ENCODE results near the gene TRNAU1AP. TPM values are rescaled to one million over a fixed set of nuclear protein-coding genes. Genes with fewer than 3 reads are reported as not detected.
"Not testable (repeated sequence)": the region's sequence is repeated elsewhere in the genome, so short reads cannot be mapped to it uniquely, and the experiment has no call there.

TRNAU1AP gene
- total RNA-seq, 1 donor from 2014 or later = 35.1 TPM

DNA sequence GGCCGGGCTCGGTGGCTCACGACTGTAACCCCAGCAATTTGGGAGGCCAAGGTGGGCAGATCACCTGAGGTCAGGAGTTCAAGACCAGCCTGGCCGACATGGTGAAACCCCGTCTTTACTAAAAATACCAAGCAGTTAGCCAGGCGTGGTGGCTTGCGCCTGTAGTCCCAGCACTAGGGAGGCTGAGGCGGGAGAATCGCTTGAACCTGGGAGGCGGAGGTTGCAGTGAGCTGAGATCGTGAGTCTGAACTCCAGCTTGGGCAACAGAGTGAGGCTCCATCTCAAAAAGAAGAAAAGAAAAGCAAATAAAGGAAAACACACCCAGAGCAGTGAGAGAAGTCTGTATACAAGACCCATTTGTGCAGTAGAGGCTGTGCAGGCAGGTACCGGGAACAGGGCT is 32.1 kb upstream of the TRNAU1AP start:
- FAIRE-seq; DNase-seq (ENCODE audit: low spot score in 2 of 2): not testable (repeated sequence)

DNA sequence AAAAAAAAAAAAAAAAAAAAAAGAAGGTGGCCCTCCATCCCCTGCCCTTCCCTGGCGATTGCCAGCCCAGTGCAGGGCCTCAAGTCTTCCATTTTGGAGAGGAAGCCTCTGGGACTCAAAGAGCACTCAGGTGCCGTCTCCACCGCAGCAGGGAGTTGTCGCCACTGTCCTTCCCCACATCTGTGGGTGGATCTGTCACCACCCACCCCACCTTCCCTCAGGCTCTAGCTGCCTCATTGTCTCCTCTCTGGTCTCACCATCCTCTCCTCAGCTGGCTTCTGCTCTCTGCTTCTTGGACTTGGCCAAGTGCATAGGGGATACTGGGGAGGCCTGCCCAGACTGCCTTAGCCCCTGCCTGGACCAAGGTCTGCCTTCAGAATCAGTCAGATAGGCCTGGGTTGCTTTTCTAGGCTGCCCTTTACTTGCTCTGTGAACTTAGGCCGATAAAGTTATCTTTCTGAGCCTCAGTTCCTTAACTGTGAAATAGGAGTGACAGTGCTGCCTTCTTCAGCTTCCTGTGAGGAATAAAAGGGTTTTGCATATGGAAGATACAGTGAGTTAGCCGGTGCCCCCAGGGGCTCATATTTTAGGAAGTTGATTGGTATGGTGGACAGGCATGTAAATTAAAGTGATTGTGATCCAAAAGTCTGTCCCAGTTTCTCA is 31.3 kb upstream of the TRNAU1AP start:
- no peak for DNase-seq (ENCODE audit: low spot score in 2 of 2)
- no peak for FAIRE-seq

DNA sequence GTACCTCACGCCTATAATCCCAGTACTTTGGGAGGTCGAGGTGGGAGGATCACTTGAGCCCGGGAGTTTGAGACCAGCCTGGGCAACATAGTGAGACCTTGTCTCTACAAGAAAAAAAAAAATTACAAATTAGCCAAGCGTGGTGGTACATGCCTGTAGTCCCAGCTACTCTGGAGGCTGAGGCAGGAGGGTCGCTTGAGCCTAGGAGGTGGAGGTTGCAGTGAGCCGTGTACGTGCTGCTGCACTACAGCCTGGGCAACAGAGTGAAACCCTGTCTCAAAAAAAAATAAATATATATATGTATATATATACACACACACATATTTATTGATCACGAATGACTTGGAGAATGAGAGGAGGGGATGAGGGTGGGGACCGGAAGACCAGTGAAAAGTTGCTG is 30.3 kb upstream of the TRNAU1AP start:
- FAIRE-seq; DNase-seq (ENCODE audit: low spot score in 2 of 2): not testable (repeated sequence)

DNA sequence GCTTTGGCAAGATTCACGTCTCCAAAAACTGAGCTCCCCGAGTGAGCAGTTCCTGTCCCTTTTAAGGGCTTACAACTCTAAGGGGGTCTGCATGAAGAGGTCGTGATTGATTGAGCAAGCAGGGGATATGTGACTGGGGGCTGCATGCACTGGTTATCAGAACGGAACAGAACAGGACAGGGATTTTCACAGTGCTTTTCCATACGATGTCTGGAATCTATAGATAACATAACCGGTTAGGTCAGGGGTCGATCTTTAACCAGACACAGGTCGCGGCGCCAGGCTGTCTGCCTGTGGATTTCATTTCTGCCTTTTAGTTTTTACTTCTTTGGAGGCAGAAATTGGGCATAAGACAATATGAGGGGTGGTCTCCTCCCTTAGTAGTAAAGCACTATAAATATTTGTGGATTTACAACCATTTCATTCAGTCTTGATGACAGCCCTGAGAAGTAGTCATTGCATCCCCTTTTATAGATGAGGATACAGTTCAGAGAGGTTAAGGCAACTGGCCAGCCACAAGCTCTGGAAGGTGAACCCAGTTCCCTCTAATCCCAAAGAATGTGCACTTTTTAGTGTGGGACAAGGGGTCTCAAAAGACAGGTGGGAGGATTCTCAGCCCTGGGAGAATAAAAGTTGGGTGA is 27.8 kb upstream of the TRNAU1AP start:
- not testable (repeated sequence) for FAIRE-seq; DNase-seq (ENCODE audit: low spot score in 2 of 2)

DNA sequence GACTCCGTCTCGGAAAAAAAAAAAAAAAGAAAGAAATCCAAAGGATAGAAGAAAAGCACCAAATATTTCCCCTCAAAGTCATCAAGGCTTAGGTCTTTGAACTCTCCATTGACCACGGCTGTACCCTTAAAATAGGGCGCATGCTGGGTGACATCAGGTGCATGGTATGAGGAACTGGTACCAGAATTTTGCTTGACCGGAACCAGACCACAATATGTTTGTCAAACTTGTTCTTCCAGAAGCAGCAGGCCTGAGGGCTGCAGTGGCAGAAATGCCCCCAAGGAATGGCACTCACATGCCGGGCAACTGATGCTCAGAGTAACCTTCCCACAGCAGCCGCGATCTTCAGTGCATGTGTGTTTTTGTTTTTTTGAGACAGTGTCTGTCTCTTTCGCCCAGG is 26.0 kb upstream of the TRNAU1AP start:
- no peak for DNase-seq (ENCODE audit: low spot score in 2 of 2)
- FAIRE-seq = no peak

DNA sequence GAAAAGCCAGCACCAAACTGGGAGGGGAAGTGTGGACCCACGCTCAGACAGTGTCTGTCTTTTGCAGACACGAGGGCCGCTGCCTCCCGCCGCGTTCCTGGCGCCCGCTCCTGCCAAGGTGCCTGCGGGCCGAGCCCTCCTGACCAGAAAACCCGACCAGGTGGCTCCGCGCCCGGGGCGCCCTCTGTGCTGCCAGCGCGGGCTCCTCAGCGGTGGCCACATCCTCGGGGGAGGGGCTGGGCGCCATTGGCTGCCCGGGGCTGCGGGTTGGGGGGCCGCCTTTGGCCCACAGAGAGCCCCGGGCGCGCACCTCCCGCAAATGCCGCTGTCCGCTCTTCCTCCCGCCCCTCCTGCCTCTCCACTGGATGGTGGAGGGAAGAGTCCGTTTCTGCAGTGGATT is 22.4 kb upstream of the TRNAU1AP start:
- FAIRE-seq (no peak), DNase-seq (ENCODE audit: low spot score in 2 of 2) (no peak)

- no peak for FAIRE-seq
- no peak for DNase-seq (ENCODE audit: low spot score in 2 of 2)
Observed at GRCh38 chr1:28534671-28535070, 18.2 kb upstream of the TRNAU1AP start.

DNA sequence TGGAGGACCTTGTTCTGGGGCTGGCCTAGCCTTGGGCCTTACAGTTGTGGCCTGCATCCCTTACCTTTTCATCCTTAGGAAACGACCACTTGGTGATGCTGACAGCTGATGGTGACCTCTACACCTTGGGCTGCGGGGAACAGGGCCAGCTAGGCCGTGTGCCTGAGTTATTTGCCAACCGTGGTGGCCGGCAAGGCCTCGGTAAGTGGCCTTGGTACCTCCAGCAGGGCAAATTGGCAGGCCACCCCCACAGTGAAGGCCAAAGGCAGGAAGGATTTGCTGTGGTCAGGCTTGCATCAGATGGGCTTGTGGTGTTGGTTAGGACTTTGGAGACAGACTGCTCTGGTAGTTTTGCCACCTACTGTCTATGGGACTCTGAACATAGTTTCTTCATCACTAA is 17.7 kb upstream of the TRNAU1AP start:
- FAIRE-seq (no peak), DNase-seq (ENCODE audit: low spot score in 2 of 2) (no peak)

GRCh38 chr1:28537457-28538199 is 15.3 kb upstream of the TRNAU1AP start:
- DNase-seq (ENCODE audit: low spot score in 2 of 2) = no peak
- no peak for FAIRE-seq

GRCh38 chr1:28538286-28538685 is 14.6 kb upstream of the TRNAU1AP start:
- no peak for DNase-seq (ENCODE audit: low spot score in 2 of 2)
- no peak for FAIRE-seq

DNA sequence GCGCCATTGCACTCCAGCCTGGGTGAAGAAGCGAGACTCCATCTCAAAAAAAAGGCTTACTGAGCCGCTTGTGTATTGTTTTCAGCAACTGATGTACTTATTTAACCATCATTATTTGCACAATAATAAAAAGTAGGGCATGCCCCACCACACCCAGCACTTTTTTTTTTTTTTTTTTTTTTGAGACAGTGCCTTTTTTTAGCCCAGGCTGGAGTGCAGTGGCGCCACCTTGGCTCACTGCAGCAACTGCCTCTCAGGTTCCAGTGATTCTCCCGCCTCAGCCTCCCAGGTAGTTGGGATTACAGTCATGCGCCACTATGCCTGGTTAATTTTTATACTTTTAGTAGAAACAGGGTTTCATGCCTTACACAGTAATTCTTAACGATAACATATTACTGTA is 12.2 kb upstream of the TRNAU1AP start:
- DNase-seq (ENCODE audit: low spot score in 2 of 2) (no peak), FAIRE-seq (no peak)

- FAIRE-seq = not testable (repeated sequence)
Observed at GRCh38 chr1:28541414-28542015, 11.4 kb upstream of the TRNAU1AP start.

GRCh38 chr1:28545246-28545628 is 7.6 kb upstream of the TRNAU1AP start:
- FAIRE-seq (no peak), DNase-seq (ENCODE audit: low spot score in 2 of 2) (no peak)

More at GRCh38 chr1:28541414-28542015, 11.4 kb upstream of the TRNAU1AP start:
- DNase-seq (ENCODE audit: low spot score in 2 of 2) = not testable (repeated sequence)

DNA sequence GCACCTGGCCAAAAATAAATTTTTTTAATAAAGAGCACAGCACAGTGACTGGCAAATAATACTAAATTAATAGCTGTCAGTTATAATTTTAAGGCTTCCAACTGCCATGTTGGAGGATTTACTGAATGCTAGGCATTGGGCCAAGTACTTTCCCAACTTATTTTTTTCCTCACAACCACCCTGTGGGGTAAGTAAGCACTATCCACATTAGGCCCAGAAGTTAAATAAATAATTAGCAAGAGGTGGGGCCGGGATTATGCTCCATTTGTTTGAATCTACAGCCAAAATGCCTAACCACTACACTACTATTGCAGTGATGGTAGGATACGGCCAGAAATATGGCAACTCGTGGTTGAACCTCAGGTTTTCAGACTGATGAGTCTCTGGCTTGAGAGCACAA is 4.6 kb upstream of the TRNAU1AP start:
- FAIRE-seq = no peak
- no peak for DNase-seq (ENCODE audit: low spot score in 2 of 2)

DNA sequence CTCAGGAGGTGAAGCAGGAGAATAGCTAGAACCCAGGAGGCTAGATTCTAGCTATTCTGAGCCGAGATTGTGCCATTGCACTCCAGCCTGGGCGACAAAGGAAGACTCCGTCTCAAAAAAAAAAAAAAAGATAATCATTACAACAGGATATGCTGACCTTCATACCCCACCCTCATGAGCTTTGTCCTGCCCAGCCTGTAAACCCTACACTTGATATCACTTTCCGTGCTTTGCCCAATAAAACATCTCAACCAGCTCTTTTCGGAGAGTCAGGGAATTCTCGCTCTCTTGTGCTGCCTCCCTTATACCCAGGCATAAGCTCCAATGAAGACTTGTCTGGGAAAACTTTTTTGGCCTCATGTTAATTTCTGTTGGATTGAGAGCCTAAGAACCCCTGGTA is 1.5 kb upstream of the TRNAU1AP start:
- DNase-seq (ENCODE audit: low spot score in 2 of 2) (no peak), FAIRE-seq (no peak)

GRCh38 chr1:28560886-28561285 is 8.0 kb downstream of the TRNAU1AP start:
- FAIRE-seq = no peak
- DNase-seq (ENCODE audit: low spot score in 2 of 2) = no peak

- no peak for DNase-seq (ENCODE audit: low spot score in 2 of 2)
- no peak for FAIRE-seq
Observed at GRCh38 chr1:28564310-28564709, 11.4 kb downstream of the TRNAU1AP start.

DNA sequence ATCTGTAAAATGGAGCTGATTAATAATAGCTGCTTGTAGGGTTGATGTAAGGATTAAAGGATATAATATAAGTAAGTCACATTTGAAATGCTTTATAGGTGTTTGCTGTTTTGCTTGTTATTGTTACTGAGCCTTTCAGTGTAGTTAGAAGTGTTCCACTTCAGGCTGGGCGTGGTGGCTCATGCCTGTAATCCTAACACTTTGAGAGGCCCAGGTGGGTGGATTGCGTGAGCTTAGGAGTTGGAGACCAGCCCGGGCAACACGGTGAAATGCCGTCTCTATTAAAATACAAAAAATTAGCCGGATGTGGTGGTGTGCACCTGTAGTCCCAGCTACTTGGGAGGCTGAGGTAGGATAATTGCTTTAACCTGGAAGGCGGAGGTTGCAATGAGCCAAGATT is 12.2 kb downstream of the TRNAU1AP start:
- FAIRE-seq = no peak

GRCh38 chr1:28565726-28566125 is 12.8 kb downstream of the TRNAU1AP start:
- FAIRE-seq = no peak
- no peak for DNase-seq (ENCODE audit: low spot score in 2 of 2)

More for the DNA sequence above, 12.2 kb downstream of the TRNAU1AP start:
- DNase-seq (ENCODE audit: low spot score in 2 of 2) = no peak

GRCh38 chr1:28566931-28567330 is 14.0 kb downstream of the TRNAU1AP start:
- DNase-seq (ENCODE audit: low spot score in 2 of 2) = no peak
- no peak for FAIRE-seq

DNA sequence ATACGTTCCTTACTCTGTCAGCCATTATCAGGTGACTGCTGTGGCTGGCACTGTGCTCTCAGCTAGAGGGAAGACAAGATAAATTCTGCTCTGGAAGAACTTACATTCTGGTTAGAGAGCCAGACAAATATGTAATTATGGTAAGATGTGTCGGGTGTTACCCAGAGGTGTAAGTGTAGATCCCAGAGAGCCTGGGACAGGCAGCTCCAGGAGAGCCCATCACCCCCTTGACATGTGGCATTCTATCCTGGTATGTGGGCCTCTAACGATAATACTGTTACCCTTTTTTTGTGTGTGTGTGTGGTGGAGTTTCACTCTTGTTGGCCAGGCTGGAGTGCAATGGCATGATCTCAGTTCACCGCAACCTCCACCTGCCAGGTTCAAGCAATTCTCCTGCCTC is 19.0 kb downstream of the TRNAU1AP start:
- DNase-seq (ENCODE audit: low spot score in 2 of 2) (no peak), FAIRE-seq (no peak)

Data from frontal cortex (tissue), 4 donors.